Stimulated activated memory B cell treated with anti-CD40 and anti-IgM and Interleukin-4, amounts not matched to agents 10 μg/mL and 1 μg/mL and 100 μg/mL, for 72 hours (primary cell): ENCODE measurements around the gene KCNJ8.
"Not testable (repeated sequence)": the region's sequence is repeated elsewhere in the genome, so short reads cannot be mapped to it uniquely, and the experiment has no call there.

Source experiments
- ATAC-seq: fragments of 150-1000 bp; cut with Tn5 transposase; 2 replicates; pipeline ENCODE4 v1.10.0; 2021
- H3K27ac Mint-ChIP-seq: one replicate; pipeline ENCODE4 v1.8.0; 2022; ENCODE audit warnings: mild to moderate bottlenecking, mixed read lengths
- H3K27me3 Mint-ChIP-seq: one replicate; pipeline ENCODE4 v1.8.0; 2022; ENCODE audit warnings: mixed read lengths
- H3K36me3 Mint-ChIP-seq: one replicate; pipeline ENCODE4 v1.8.0; 2022; ENCODE audit warnings: mixed read lengths
- H3K4me1 Mint-ChIP-seq: one replicate; pipeline ENCODE4 v1.8.0; 2022; ENCODE audit warnings: mixed read lengths
- H3K4me3 Mint-ChIP-seq: one replicate; pipeline ENCODE4 v1.8.0; 2022; ENCODE audit warnings: mild to moderate bottlenecking, moderate library complexity, mixed read lengths
- H3K9me3 Mint-ChIP-seq: one replicate; pipeline ENCODE4 v1.8.0; 2022; ENCODE audit warnings: mixed read lengths

KCNJ8 gene

DNA sequence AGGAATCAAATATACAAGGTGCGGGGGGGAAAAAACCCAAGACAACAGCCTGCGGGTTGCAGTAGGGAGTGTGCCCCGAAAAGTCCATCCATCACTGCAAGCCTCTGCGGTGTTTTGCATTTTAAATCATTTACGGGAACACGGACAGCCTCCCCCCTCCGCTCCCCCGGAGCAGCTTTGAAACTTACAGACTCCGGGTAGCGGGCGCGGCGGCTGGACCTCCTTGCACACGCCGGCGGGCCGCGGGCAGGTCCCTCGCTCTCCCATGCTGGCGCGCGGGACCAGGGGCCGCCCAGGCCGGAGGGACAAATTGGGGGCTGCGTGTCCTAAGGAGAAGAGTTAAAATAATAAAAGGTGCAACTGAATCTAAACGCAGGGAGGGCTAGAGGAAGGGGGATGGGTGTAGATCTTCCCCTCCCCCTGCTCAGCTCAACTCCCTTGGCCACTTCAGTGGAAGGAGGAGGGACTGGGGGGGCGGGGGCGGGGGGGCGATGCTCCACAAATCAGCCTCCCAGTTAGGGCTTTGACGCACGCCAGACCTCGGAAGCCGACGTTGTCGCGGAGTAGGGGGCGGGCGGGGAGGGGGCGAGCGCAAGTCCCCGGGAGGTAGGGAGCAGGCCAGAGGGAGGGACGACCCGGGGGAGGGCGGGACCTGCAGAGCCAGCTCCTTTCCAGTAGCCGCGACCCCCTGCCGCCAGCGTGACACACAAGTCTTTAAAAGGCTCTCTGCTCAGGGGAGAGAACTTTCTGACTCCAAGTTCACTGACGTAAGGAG is at the start of gene KCNJ8:
TSS of gene KCNJ8 (minus strand) at position 349 of the 775 bp plus-strand sequence. CDS start 1,090 bp downstream, outside the sequence.
- Mint-ChIP-seq H3K4me3 (no peak within 1 kb of the TSS), H3K36me3 (no peaks in the 10 kb centered on the region), H3K27ac (no peak within 1 kb of the TSS), H3K4me1 (peaks cover 5% of the 10 kb centered on the region), H3K9me3 (no peaks in the 10 kb centered on the region), H3K27me3 (peaks cover 39% of the 10 kb centered on the region)
- ATAC-seq: no peak

- no peaks in the 10 kb centered on the region for H3K27me3 Mint-ChIP-seq
- no peaks in the 10 kb centered on the region for H3K4me1 Mint-ChIP-seq
- no peak for ATAC-seq
- H3K4me3 Mint-ChIP-seq: no peak overlapping the region
- peaks cover 2% of the 10 kb centered on the region for H3K9me3 Mint-ChIP-seq
- no peaks in the 10 kb centered on the region for H3K36me3 Mint-ChIP-seq
- H3K27ac Mint-ChIP-seq: no peak overlapping the region
Observed at GRCh38 chr12:21823581-21823980, 49.1 kb upstream of the KCNJ8 start.

- Mint-ChIP-seq H3K9me3 (peaks cover 2% of the 10 kb centered on the region), H3K27me3 (no peaks in the 10 kb centered on the region), H3K27ac (no peak overlapping the region), H3K4me3 (no peak overlapping the region), H3K4me1 (no peaks in the 10 kb centered on the region), H3K36me3 (no peaks in the 10 kb centered on the region)
- ATAC-seq: no peak
Observed at GRCh38 chr12:21819678-21820077, 45.2 kb upstream of the KCNJ8 start.

DNA sequence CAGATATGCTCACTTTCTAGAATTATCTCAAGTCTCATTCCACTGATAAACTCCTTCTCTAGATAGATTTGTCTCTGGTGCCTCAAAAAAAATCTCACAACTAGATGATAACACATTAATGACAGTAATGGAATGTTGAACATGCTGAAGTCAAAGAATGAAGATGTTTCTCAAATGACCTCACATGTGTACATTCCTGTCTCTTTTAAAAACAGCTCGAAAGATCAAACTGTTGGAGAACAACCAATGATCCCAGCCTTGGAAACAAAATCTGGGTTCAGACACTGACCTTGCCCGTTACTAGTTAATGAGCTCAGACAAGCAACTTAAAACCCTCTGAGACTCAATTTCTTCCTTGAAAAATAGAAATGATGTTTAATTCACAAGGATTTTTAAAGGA is 44.7 kb upstream of the KCNJ8 start:
- Mint-ChIP-seq H3K4me1 (no peaks in the 10 kb centered on the region), H3K9me3 (peaks cover 2% of the 10 kb centered on the region), H3K4me3 (no peak overlapping the region), H3K27ac (no peak overlapping the region), H3K36me3 (no peaks in the 10 kb centered on the region), H3K27me3 (no peaks in the 10 kb centered on the region)
- ATAC-seq: no peak

GRCh38 chr12:21818627-21819026 is 44.1 kb upstream of the KCNJ8 start:
- H3K27me3 Mint-ChIP-seq: no peaks in the 10 kb centered on the region
- H3K27ac Mint-ChIP-seq: no peak overlapping the region
- H3K9me3 Mint-ChIP-seq: no peaks in the 10 kb centered on the region
- no peaks in the 10 kb centered on the region for H3K4me1 Mint-ChIP-seq
- no peaks in the 10 kb centered on the region for H3K36me3 Mint-ChIP-seq
- ATAC-seq: no peak
- no peak overlapping the region for H3K4me3 Mint-ChIP-seq

DNA sequence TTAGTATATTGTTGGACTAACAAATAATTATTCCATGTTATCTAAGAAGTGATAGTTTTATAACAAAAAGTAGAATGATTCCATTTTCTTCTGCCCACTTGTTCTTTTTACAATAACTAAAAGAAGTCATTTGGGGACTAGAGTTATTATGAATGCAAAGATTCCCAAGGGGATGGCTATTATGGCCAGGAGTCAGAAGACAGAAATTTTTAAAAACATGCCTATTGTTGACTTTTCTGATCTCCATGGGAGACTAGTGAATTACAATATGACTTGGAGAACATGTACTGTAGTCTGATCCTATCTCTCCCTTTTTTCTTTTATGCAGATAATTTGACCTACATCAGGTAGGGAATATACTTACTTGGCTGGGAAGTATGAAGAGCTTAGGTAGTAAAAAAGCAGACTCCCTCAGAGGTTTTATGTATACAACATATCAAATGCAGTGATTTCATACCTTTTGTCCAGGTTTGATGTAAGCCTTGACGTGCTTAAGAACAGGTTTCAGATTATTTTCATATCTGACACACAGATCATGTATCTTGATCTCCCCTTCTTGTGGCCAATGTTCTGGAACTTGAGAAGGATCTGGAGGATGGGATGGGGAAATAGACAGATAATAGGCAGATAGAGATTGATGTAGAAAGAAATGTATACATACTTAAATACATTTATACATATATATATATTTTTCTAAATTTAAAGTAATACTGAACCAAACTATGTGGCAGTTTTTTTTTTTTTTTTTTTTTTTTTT is 41.0 kb upstream of the KCNJ8 start:
- no peak for ATAC-seq
- Mint-ChIP-seq H3K9me3 (no peaks in the 10 kb centered on the region), H3K4me3 (no peak overlapping the region), H3K27me3 (no peaks in the 10 kb centered on the region), H3K27ac (no peak overlapping the region), H3K36me3 (no peaks in the 10 kb centered on the region), H3K4me1 (no peaks in the 10 kb centered on the region)

DNA sequence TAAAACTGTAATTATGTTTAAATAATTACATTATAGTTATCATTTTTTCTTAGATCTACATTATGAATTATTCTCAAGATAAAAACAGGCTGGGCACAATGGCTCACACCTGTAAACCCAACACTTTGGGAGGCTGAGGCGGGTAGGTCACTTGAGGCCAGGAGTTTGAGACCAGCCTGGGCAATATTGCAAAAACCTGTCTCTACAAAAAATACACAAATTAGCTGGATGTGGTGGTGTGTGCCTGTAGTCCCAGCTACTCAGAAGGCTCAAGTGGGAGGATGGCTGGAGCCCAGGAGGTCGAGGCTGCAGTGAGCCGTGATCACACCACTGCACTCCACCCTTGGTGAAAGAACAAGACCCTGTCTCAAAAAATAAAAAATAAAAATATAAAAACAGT is 40.3 kb upstream of the KCNJ8 start:
- Mint-ChIP-seq H3K27me3 (no peaks in the 10 kb centered on the region), H3K9me3 (peaks cover 3% of the 10 kb centered on the region), H3K27ac (no peak overlapping the region), H3K4me1 (no peaks in the 10 kb centered on the region), H3K4me3 (no peak overlapping the region), H3K36me3 (no peaks in the 10 kb centered on the region)
- ATAC-seq: no peak

DNA sequence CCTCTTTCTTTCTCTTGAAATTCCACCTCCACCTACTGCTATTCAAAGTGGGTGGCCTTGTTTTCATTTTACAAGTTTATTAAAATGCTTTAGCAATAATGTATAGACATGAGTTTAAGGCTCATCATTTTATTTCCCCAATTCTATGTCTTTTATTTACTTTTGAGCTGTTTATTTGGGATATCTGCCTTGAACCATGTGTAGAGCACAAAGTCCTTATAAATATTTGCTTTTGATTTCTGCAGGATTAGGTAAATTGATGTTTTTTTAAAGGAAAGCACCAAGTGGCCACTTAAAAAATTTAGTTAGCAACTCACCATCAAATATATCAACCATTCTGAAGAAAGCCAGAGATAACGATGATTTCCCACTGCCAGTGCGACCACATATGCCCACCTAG is 39.8 kb upstream of the KCNJ8 start:
- H3K36me3 Mint-ChIP-seq: no peaks in the 10 kb centered on the region
- no peaks in the 10 kb centered on the region for H3K27me3 Mint-ChIP-seq
- no peaks in the 10 kb centered on the region for H3K4me1 Mint-ChIP-seq
- peaks cover 3% of the 10 kb centered on the region for H3K9me3 Mint-ChIP-seq
- H3K4me3 Mint-ChIP-seq: no peak overlapping the region
- no peak for ATAC-seq
- no peak overlapping the region for H3K27ac Mint-ChIP-seq

DNA sequence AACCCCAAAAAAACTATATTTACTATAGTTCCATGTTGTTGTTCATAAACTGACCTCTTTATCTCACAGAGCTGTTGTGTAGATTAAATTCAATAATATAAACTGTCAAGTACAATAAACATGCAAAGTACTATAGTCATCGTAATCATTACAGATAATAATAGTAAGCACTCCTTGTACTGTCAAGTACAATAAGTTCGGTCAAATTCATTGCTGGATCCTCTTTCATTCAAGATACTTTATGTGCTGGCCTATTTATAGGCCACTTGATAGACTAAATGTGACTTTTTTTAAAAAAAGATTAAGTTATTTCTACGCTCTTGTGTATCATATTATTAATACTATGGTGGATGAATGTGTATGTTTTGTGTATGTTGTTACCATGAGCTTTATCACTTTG is 39.2 kb upstream of the KCNJ8 start:
- no peak overlapping the region for H3K4me3 Mint-ChIP-seq
- H3K27ac Mint-ChIP-seq: no peak overlapping the region
- H3K27me3 Mint-ChIP-seq: no peaks in the 10 kb centered on the region
- no peaks in the 10 kb centered on the region for H3K4me1 Mint-ChIP-seq
- no peaks in the 10 kb centered on the region for H3K36me3 Mint-ChIP-seq
- no peak for ATAC-seq
- peaks cover 3% of the 10 kb centered on the region for H3K9me3 Mint-ChIP-seq

- no peak for ATAC-seq
- Mint-ChIP-seq H3K27ac (no peak overlapping the region), H3K27me3 (no peaks in the 10 kb centered on the region), H3K9me3 (peaks cover 3% of the 10 kb centered on the region), H3K4me3 (no peak overlapping the region), H3K4me1 (no peaks in the 10 kb centered on the region), H3K36me3 (no peaks in the 10 kb centered on the region)
Observed at GRCh38 chr12:21813125-21813524, 38.6 kb upstream of the KCNJ8 start.

DNA sequence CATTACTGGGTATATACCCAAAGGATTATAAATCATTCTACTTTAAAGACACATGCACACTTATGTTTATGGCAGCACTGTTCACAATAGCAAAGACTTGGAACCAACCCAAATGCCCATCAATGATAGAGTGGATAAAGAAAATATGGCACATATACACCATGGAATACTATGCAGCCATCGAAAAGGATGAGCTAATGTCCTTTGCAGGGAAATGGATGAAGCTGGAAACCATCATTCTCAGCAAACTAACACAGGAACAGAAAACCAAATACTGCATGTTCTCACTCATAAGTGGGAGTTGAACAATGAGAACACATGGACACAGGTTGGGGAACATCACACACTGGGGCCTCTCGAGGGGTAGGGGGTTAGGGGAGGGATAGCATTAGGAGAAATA is 37.8 kb upstream of the KCNJ8 start:
- not testable (repeated sequence) for H3K27me3 Mint-ChIP-seq, H3K4me3 Mint-ChIP-seq, ATAC-seq, H3K9me3 Mint-ChIP-seq, H3K4me1 Mint-ChIP-seq, H3K27ac Mint-ChIP-seq, H3K36me3 Mint-ChIP-seq

DNA sequence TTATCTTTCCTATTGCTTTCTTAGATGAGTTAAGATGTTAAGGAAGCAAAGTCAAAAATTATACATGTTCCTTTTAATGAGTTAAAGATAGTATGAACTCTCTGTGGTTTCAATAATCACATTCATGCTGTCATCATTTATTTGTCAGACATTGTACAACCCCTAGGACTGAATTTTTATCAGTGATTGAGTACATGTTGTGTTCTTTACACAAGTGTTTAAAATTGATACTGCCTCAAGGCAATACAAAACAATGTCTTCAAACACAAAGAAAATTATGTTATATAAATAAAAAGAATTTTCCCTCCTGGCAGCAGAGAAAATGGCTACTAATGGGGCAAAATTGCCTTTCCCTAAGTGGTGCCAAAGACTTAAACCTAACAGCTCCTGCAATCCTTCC is 34.6 kb upstream of the KCNJ8 start:
- no peak for ATAC-seq
- peaks cover 3% of the 10 kb centered on the region for H3K9me3 Mint-ChIP-seq
- no peaks in the 10 kb centered on the region for H3K4me1 Mint-ChIP-seq
- H3K27me3 Mint-ChIP-seq: no peaks in the 10 kb centered on the region
- no peak overlapping the region for H3K27ac Mint-ChIP-seq
- no peaks in the 10 kb centered on the region for H3K36me3 Mint-ChIP-seq
- no peak overlapping the region for H3K4me3 Mint-ChIP-seq

DNA sequence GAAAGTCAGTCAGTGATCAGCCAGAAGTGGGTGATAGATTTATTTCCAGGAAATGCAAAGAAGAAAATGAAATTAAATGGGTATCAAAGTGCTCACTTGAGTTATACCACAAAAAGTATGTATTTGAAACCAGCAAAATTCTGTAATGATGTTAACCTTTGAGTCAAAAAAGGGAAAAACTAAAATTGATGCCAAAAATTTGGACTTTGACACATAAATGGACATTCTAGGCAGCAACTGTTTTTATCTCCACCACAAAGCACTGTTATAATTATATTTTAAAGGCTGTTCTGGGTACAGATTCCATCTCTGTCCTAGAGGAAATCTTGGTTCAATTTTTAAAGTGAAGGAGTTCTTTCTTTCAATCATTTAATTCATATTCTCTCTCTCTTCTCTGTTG is 31.7 kb upstream of the KCNJ8 start:
- Mint-ChIP-seq H3K4me3 (no peak overlapping the region), H3K9me3 (peaks cover 3% of the 10 kb centered on the region), H3K4me1 (no peaks in the 10 kb centered on the region), H3K36me3 (no peaks in the 10 kb centered on the region), H3K27ac (no peak overlapping the region), H3K27me3 (no peaks in the 10 kb centered on the region)
- ATAC-seq: no peak

- H3K4me1 Mint-ChIP-seq: no peaks in the 10 kb centered on the region
- no peaks in the 10 kb centered on the region for H3K27me3 Mint-ChIP-seq
- H3K27ac Mint-ChIP-seq: no peak overlapping the region
- no peaks in the 10 kb centered on the region for H3K9me3 Mint-ChIP-seq
- no peak for ATAC-seq
- H3K36me3 Mint-ChIP-seq: no peaks in the 10 kb centered on the region
- no peak overlapping the region for H3K4me3 Mint-ChIP-seq
Observed at GRCh38 chr12:21801522-21802288, 27.2 kb upstream of the KCNJ8 start.

GRCh38 chr12:21800011-21800410 is 25.5 kb upstream of the KCNJ8 start:
- H3K9me3 Mint-ChIP-seq: no peaks in the 10 kb centered on the region
- no peaks in the 10 kb centered on the region for H3K36me3 Mint-ChIP-seq
- H3K27me3 Mint-ChIP-seq: no peaks in the 10 kb centered on the region
- ATAC-seq: no peak
- no peaks in the 10 kb centered on the region for H3K4me1 Mint-ChIP-seq
- no peak overlapping the region for H3K27ac Mint-ChIP-seq
- no peak overlapping the region for H3K4me3 Mint-ChIP-seq
